Cerebellar cortex (tissue), 1 donor: ENCODE data around the gene LDHAL6B.

ENCODE experiments used
- DNase-seq: peaks from one replicate; pipeline ENCODE4 v3.0.0-alpha.2; 2015; ENCODE audit warnings: low spot score

Gene LDHAL6B

GRCh38 chr15:59252137-59252536 lies 45.5 kb downstream of the LDHAL6B start:
- no peak for DNase-seq

- no peak for DNase-seq
Observed at GRCh38 chr15:59255680-59256336, 49.2 kb downstream of the LDHAL6B start.

DNA sequence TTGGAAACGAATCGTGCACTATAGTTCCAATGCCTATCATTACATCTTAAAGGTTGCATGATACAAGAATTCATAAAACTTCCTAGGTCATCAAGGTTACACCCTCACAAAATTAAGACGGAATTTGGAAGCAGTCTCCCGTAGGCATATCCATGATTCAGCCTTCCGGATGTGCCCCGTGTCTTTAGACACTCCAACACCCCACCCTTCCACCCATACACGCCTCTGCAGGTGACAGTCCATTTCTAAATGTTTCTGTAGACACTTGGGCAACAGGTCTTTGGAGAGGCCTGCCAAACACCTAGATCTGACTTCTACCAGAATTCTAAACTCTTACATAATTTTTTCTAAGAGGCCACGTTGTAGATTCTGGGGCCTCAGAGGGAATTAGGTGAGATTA lies 49.8 kb downstream of the LDHAL6B start:
- DNase-seq, result no peak

GRCh38 chr15:59257140-59257539 lies 50.5 kb downstream of the LDHAL6B start:
- DNase-seq, result no peak
